Measurements from ENCODE around the gene EIF3A. TPM values are rescaled to one million over a fixed set of nuclear protein-coding genes. Genes with fewer than 3 reads are reported as not detected.

Gene EIF3A
- total RNA-seq, 1 experiment from 2014 or later = 214 TPM

DNA sequence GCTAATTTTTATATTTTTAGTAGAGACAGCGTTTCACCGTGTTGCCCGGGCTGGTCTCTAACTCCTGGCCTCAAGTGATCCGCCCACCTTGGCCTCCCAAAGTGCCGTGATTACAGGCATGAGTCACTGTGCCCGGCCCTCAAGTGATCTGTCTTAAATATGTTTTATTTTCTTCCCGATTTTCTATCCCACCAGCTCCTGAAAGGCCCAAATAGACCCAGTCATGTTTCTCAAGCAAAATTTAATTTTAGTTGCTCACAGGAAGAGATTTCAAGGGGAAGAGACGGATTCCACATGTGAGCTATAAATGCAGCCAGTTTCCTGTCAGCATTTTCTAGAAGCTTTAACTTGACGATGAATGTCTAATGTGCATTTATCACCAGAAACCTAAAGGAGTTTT, 35.3 kb upstream of the EIF3A start:
- H3K4me3 ChIP-seq (ENCODE audit: low read depth in 2 of 2, low read length in 2 of 2) = no peak overlapping the region
- no peak overlapping the region for H3K27ac ChIP-seq (ENCODE audit: low read length)
- DNase-seq (ENCODE audit: low read depth, low spot score) (no peak), ATAC-seq (no peak)
- H3K9me3 ChIP-seq (ENCODE audit: control insufficient read depth, insufficient read depth, low read depth, low read length) = no peaks in the 10 kb centered on the region
- ChIA-PET CTCF (interaction anchor here (0.5 kb wide), 1 partner anchor 138 kb away, joined by 3 read pairs; no protein-coding TSS in a partner anchor), POLR2A (interaction anchor here (0.5 to 0.6 kb wide), 2 partner anchors 26 to 100 kb away, joined by 3 read pairs; no protein-coding TSS in a partner anchor)
- intact Hi-C loops (cut with micrococcal nuclease; ENCODE audit: unreplicated experiment) (no loop called here), in situ Hi-C loops (cut with HindIII; ENCODE audit: low pct_unique_long_range_greater_than_20kb, low sequenced_read_pairs) (no loop called here)
- no peaks in the 10 kb centered on the region for H3K4me1 ChIP-seq (ENCODE audit: control insufficient read depth, insufficient read depth, low read length)
- no TSS peak for BruUV-seq (replicated peaks)
- H3K27me3 ChIP-seq (ENCODE audit: control insufficient read depth, insufficient read depth, low read length) = no peaks in the 10 kb centered on the region
- peaks cover 22% of the 10 kb centered on the region for H3K36me3 ChIP-seq (ENCODE audit: control insufficient read depth, insufficient read depth, low read length)
- no peak for TF ChIP-seq TCF7L2 (IDR thresholded peaks at IDR 0.05; ENCODE audit: low read depth, low read length)
- no peak for TF ChIP-seq SIN3A (IDR thresholded peaks at IDR 0.05; ENCODE audit: borderline replicate concordance, insufficient read depth, low read depth, low read length)
- TF ChIP-seq, protein P1, sequence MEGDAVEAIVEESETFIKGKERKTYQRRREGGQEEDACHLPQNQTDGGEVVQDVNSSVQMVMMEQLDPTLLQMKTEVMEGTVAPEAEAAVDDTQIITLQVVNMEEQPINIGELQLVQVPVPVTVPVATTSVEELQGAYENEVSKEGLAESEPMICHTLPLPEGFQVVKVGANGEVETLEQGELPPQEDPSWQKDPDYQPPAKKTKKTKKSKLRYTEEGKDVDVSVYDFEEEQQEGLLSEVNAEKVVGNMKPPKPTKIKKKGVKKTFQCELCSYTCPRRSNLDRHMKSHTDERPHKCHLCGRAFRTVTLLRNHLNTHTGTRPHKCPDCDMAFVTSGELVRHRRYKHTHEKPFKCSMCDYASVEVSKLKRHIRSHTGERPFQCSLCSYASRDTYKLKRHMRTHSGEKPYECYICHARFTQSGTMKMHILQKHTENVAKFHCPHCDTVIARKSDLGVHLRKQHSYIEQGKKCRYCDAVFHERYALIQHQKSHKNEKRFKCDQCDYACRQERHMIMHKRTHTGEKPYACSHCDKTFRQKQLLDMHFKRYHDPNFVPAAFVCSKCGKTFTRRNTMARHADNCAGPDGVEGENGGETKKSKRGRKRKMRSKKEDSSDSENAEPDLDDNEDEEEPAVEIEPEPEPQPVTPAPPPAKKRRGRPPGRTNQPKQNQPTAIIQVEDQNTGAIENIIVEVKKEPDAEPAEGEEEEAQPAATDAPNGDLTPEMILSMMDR (IDR thresholded peaks at IDR 0.05) = no peak
- TF ChIP-seq, protein P2, sequence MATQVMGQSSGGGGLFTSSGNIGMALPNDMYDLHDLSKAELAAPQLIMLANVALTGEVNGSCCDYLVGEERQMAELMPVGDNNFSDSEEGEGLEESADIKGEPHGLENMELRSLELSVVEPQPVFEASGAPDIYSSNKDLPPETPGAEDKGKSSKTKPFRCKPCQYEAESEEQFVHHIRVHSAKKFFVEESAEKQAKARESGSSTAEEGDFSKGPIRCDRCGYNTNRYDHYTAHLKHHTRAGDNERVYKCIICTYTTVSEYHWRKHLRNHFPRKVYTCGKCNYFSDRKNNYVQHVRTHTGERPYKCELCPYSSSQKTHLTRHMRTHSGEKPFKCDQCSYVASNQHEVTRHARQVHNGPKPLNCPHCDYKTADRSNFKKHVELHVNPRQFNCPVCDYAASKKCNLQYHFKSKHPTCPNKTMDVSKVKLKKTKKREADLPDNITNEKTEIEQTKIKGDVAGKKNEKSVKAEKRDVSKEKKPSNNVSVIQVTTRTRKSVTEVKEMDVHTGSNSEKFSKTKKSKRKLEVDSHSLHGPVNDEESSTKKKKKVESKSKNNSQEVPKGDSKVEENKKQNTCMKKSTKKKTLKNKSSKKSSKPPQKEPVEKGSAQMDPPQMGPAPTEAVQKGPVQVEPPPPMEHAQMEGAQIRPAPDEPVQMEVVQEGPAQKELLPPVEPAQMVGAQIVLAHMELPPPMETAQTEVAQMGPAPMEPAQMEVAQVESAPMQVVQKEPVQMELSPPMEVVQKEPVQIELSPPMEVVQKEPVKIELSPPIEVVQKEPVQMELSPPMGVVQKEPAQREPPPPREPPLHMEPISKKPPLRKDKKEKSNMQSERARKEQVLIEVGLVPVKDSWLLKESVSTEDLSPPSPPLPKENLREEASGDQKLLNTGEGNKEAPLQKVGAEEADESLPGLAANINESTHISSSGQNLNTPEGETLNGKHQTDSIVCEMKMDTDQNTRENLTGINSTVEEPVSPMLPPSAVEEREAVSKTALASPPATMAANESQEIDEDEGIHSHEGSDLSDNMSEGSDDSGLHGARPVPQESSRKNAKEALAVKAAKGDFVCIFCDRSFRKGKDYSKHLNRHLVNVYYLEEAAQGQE (IDR thresholded peaks at IDR 0.05; ENCODE audit: insufficient read depth in 1 of 2, low read depth in 2 of 2, low read length in 1 of 2) = no peak
- TF ChIP-seq POLR2AphosphoS5 (IDR thresholded peaks at IDR 0.05; ENCODE audit: low read depth, low read length) = no peak

DNA sequence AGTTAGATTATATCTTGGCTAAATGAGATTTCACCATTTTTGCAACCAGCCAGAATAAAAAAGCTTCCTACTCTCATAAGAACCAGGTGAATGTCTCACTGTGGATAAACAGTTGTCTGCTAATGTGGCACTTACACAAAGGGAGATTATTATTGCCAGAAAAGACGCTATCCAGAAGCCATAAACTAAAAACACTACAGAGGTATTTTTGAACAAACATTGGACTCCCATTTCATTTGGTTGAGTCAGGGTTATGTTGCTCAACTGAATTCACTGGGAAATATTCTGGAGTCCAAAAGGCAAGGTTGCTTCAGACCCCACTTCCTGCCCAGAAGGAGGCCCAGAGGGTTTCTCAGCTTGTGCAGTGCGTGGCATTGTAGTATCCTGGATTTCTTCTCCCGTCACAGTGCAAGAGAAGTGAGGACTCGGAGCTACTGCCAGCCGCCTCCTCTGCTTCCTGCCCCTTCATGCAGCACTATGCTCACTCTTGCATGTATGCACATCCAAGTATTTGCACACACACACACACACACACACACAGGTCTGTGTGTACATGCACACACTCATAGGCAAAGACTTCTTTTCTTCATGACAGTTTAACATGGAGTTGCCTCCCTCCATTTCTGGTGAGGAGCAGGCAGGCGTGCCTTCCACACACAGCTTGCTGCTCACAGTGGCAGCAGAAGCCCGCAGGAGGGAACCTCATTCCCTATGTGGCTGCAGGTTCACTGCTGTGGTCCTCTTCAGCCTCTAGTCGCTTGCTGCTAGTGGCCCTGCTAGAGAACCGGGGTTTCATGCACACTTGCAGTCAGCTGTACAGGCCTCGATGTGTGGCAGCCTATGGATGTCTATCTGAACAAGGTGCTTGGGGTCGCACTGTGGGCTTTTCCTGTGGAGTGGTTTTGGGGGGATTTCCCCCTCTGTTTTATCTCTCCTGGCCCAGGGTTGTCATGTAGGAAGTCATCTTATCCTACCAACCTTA, 33.4 kb upstream of the EIF3A start:
- Histone ChIP-seq H3K9me3 (ENCODE audit: control insufficient read depth, insufficient read depth, low read depth, low read length) (no peaks in the 10 kb centered on the region), H3K4me3 (ENCODE audit: low read depth in 2 of 2, low read length in 2 of 2) (no peak overlapping the region), H3K27me3 (ENCODE audit: control insufficient read depth, insufficient read depth, low read length) (no peaks in the 10 kb centered on the region), H3K36me3 (ENCODE audit: control insufficient read depth, insufficient read depth, low read length) (peaks cover 20% of the 10 kb centered on the region), H3K4me1 (ENCODE audit: control insufficient read depth, insufficient read depth, low read length) (no peaks in the 10 kb centered on the region), H3K27ac (ENCODE audit: low read length) (no peak overlapping the region)
- ATAC-seq (peak; percentile 76), DNase-seq (ENCODE audit: low read depth, low spot score) (no peak)
- ChIA-PET POLR2A (no interaction called here), CTCF (no interaction called here)
- TF ChIP-seq, protein P2 (IDR thresholded peaks at IDR 0.05; ENCODE audit: insufficient read depth in 1 of 2, low read depth in 2 of 2, low read length in 1 of 2) = no peak
- TF ChIP-seq SIN3A (IDR thresholded peaks at IDR 0.05; ENCODE audit: borderline replicate concordance, insufficient read depth, low read depth, low read length) (no peak), TCF7L2 (IDR thresholded peaks at IDR 0.05; ENCODE audit: low read depth, low read length) (no peak), POLR2AphosphoS5 (IDR thresholded peaks at IDR 0.05; ENCODE audit: low read depth, low read length) (no peak)
- TF ChIP-seq, protein P1 (IDR thresholded peaks at IDR 0.05) = no peak
- in situ Hi-C loops (cut with HindIII; ENCODE audit: low pct_unique_long_range_greater_than_20kb, low sequenced_read_pairs) = no loop called here
- no TSS peak for BruUV-seq (replicated peaks)
- intact Hi-C loops (cut with micrococcal nuclease; ENCODE audit: unreplicated experiment) = no loop called here
